HepG2 (cell line): ENCODE measurements around the gene CDC42EP1. TPM values are rescaled to one million over a fixed set of nuclear protein-coding genes. Genes with fewer than 3 reads are reported as not detected.

Experiments used
- CBX1 ChIP-seq: IDR thresholded peaks from one replicate; pipeline ENCODE4 v1.6.1; 2016; ENCODE audit warnings: antibody characterized with exemption, low read depth
- CHCHD3 ChIP-seq: sonication (generic); formaldehyde crosslinking; IDR thresholded peaks from 2 replicates; pipeline ENCODE4 v1.8.0; 2022; ENCODE audit warnings: mild to moderate bottlenecking, missing genetic modification reagents, moderate library complexity
- HOXA7 ChIP-seq: sonication (generic); formaldehyde crosslinking; IDR thresholded peaks from 2 replicates; pipeline ENCODE4 v1.8.1; 2022; ENCODE audit warnings: mild to moderate bottlenecking, missing genetic modification reagents, moderate library complexity
- JUNB ChIP-seq: sonication (generic); formaldehyde crosslinking; IDR thresholded peaks from 2 replicates; pipeline ENCODE4 v1.8.0; 2022; ENCODE audit warnings: missing genetic modification reagents, mild to moderate bottlenecking, borderline replicate concordance
- KDM2A ChIP-seq: sonication (generic); formaldehyde crosslinking; IDR thresholded peaks from 2 replicates; pipeline ENCODE4 v1.4.0; 2020; ENCODE audit warnings: low read depth, missing genetic modification reagents, borderline replicate concordance
- NFE2L1 ChIP-seq: sonication (generic); formaldehyde crosslinking; IDR thresholded peaks from 2 replicates; pipeline ENCODE4 v1.4.0; 2020; ENCODE audit warnings: missing genetic modification reagents, mild to moderate bottlenecking, borderline replicate concordance
- NFKB2 ChIP-seq: sonication (generic); formaldehyde crosslinking; IDR thresholded peaks from 2 replicates; pipeline ENCODE4 v1.4.0; 2020; ENCODE audit warnings: missing genetic modification reagents, borderline replicate concordance
- NR3C1 ChIP-seq: sonication (generic); formaldehyde crosslinking; IDR thresholded peaks from 2 replicates; pipeline ENCODE4 v1.4.0; 2020; ENCODE audit warnings: missing genetic modification reagents
- PRPF4 ChIP-seq: fragments of 200-400 bp; formaldehyde crosslinking; IDR thresholded peaks from 2 replicates; pipeline ENCODE4 v1.6.1; 2016; ENCODE audit warnings: low read length, low read depth; ENCODE audit not compliant: poor library complexity, severe bottlenecking
- REL ChIP-seq: sonication (generic); formaldehyde crosslinking; conservative IDR thresholded peaks from 2 replicates; pipeline ENCODE4 v1.8.0; 2022; ENCODE audit warnings: mild to moderate bottlenecking, missing genetic modification reagents, moderate library complexity
- TCF12 ChIP-seq, 2 experiments: fragments of 450-650 bp in 1 of 2; sonication (generic) in 1 of 2; formaldehyde crosslinking in 1 of 2; IDR thresholded peaks; 2 replicates each; pipeline versions ENCODE4 v1.6.1 to v1.8.0; 2017 to 2022; ENCODE audit warnings: antibody characterized with exemption in 1 of 2, mild to moderate bottlenecking in 1 of 2, missing genetic modification reagents in 1 of 2, moderate library complexity in 1 of 2
- ZEB1 ChIP-seq: IDR thresholded peaks from 2 replicates; pipeline ENCODE4 v1.6.1; 2012; ENCODE audit warnings: mild to moderate bottlenecking, low read depth, inconsistent platforms; ENCODE audit not compliant: insufficient replicate concordance
- ZFP1 ChIP-seq: IDR thresholded peaks from 2 replicates; pipeline ENCODE4 v1.6.1; 2016
- ZFYVE20 ChIP-seq: sonication (generic); formaldehyde crosslinking; IDR thresholded peaks from 2 replicates; pipeline ENCODE4 v1.8.0; 2023; ENCODE audit warnings: low read depth, mild to moderate bottlenecking, moderate library complexity, missing genetic modification reagents, borderline replicate concordance
- ZNF292 ChIP-seq: sonication (generic); formaldehyde crosslinking; IDR thresholded peaks from 2 replicates; pipeline ENCODE4 v1.8.1; 2022; ENCODE audit warnings: mild to moderate bottlenecking, low read depth, missing genetic modification reagents, borderline replicate concordance
- ZNF337 ChIP-seq: sonication (generic); formaldehyde crosslinking; IDR thresholded peaks from 2 replicates; pipeline ENCODE4 v1.5.1; 2020; ENCODE audit warnings: missing genetic modification reagents, low read depth, mild to moderate bottlenecking, borderline replicate concordance
- ZNF441 ChIP-seq: sonication (generic); formaldehyde crosslinking; IDR thresholded peaks from 2 replicates; pipeline ENCODE4 v1.7.0; 2021; ENCODE audit warnings: missing genetic modification reagents, borderline replicate concordance
- ZNF660 ChIP-seq: sonication (generic); formaldehyde crosslinking; IDR thresholded peaks from 2 replicates; pipeline ENCODE4 v1.5.1; 2020; ENCODE audit warnings: mild to moderate bottlenecking, low read depth, missing genetic modification reagents, borderline replicate concordance
- ZNF839 ChIP-seq: sonication (generic); formaldehyde crosslinking; IDR thresholded peaks from 2 replicates; pipeline ENCODE4 v1.4.0; 2020; ENCODE audit warnings: missing genetic modification reagents, mild to moderate bottlenecking, borderline replicate concordance
- ZNF879 ChIP-seq: sonication (generic); formaldehyde crosslinking; IDR thresholded peaks from 2 replicates; pipeline ENCODE4 v1.8.1; 2023; ENCODE audit warnings: missing genetic modification reagents
- polyA plus RNA-seq, 8 experiments: library from polyadenylated mRNA; depleted of rRNA in 3 of 8; stranded (reverse) in 7 of 8; unstranded in 1 of 8; fragments of >200 nt; fragmentation: Illumina TruSeq in 4 of 8; extraction: Trizol in 4 of 8; gene quantifications; 2 replicates each; pipeline versions ENCODE4 v1.2.1 to v1.2.3, GENCODE V29; 2011 to 2016; ENCODE audit warnings: low read depth in 4 of 8, missing spikeins in 1 of 8, mixed read lengths in 1 of 8; ENCODE audit not compliant: insufficient read depth in 1 of 8
- total RNA-seq, 5 experiments: library from RNA; depleted of rRNA; stranded (reverse); fragments of >200 nt; fragmentation: Illumina TruSeq; extraction: Trizol; gene quantifications; 2 replicates each; pipeline ENCODE4 v1.2.3, GENCODE V29; 2016; ENCODE audit warnings: low read depth in 1 of 5
- TF ChIP-seq, protein P1 (sequence below): sonication (generic); formaldehyde crosslinking; IDR thresholded peaks from 2 replicates; pipeline ENCODE4 v1.4.0; 2020; ENCODE audit warnings: missing genetic modification reagents
- TF ChIP-seq, protein P2 (sequence below): sonication (generic); formaldehyde crosslinking; IDR thresholded peaks from 2 replicates; pipeline ENCODE4 v1.4.0; 2020; ENCODE audit warnings: missing genetic modification reagents
- TF ChIP-seq, protein P3 (sequence below), 2 experiments: fragments of 450-650 bp in 1 of 2; sonication (generic) in 1 of 2; formaldehyde crosslinking; IDR thresholded peaks; 2 replicates each; pipeline versions ENCODE4 v1.5.0 to v1.8.0; 2020 to 2022; ENCODE audit warnings: mild to moderate bottlenecking in 1 of 2, missing genetic modification reagents in 1 of 2
- TF ChIP-seq, protein P4 (sequence below): sonication (generic); formaldehyde crosslinking; IDR thresholded peaks from 2 replicates; pipeline ENCODE4 v1.8.1; 2023; ENCODE audit warnings: mild to moderate bottlenecking, missing genetic modification reagents, borderline replicate concordance
- TF ChIP-seq, protein P5 (sequence below): sonication (generic); formaldehyde crosslinking; IDR thresholded peaks from 2 replicates; pipeline ENCODE4 v1.8.0; 2022; ENCODE audit warnings: missing genetic modification reagents, low read depth, mild to moderate bottlenecking, borderline replicate concordance

Gene CDC42EP1
- total and polyA plus RNA-seq, 2 of the 13 experiments (the other 11 are each of a cell fraction or from before 2014, with no cell fraction given), result 17.1 to 29.5 TPM

DNA sequence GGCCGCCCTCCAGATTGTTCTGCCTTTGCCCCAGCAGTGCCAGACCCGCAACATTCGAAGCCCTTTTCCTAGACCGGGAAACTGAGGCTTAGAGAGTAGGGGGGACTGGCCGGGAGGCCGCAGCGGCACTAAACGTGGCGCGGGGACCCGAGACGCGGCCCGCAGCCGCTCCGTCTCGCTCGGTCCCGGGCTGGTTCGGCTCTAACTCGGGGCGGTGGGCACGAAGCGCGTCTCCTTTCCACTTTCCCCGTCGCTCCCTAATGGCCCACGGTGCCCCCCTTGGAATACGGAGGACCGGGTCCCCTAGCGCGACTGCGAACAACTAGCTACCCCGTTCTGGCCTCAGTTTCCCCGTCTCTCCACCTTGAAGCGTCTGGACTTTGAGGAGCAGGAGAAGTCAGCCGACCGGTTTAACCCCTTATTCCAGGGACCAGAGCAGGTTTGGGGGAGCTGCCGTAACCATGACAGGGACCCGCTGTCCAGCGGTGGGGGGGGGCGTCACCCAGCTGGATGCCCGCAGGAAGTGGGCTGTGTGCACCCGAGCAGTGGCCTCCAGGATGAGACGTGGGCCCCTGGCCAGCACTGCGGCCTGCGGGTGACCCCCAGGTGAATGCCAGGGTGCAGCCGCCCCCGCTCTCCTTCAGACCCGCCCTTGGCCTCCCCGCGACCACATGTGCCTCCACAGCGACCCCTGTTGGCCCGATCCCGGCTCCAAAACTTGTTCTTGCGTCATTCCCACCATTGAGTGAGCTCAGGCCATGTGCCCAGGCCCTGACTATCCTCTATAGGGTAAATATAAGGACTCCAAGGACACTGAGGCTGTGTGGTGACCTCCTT lies 1.1 kb downstream of the CDC42EP1 start (continued):
- TF ChIP-seq, protein P1, sequence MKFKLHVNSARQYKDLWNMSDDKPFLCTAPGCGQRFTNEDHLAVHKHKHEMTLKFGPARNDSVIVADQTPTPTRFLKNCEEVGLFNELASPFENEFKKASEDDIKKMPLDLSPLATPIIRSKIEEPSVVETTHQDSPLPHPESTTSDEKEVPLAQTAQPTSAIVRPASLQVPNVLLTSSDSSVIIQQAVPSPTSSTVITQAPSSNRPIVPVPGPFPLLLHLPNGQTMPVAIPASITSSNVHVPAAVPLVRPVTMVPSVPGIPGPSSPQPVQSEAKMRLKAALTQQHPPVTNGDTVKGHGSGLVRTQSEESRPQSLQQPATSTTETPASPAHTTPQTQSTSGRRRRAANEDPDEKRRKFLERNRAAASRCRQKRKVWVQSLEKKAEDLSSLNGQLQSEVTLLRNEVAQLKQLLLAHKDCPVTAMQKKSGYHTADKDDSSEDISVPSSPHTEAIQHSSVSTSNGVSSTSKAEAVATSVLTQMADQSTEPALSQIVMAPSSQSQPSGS (CRISPR knock-in tag), result peak; percentile 98
- TF ChIP-seq KDM2A (CRISPR knock-in tag) (peak; percentile 89; the same call in 1 of the 2 replicates), ZNF441 (CRISPR knock-in tag) (no peak), ZEB1 (peak; percentile 45), ZFP1 (CRISPR knock-in tag) (no peak; the same call in 1 of the 2 replicates), CHCHD3 (CRISPR knock-in tag) (no peak), TCF12 (IDR thresholded peaks at IDR 0.05) (no peak), TCF12 (CRISPR knock-in tag; IDR thresholded peaks at IDR 0.05) (peak; percentile 86), NFE2L1 (no peak), NFKB2 (CRISPR knock-in tag) (peak; percentile 76; the same call in 1 of the 2 replicates), ZNF337 (CRISPR knock-in tag) (no peak), ZNF292 (CRISPR knock-in tag) (no peak), REL (CRISPR knock-in tag) (no peak), ZFYVE20 (CRISPR knock-in tag) (no peak), NR3C1 (CRISPR knock-in tag) (no peak), HOXA7 (CRISPR knock-in tag) (no peak; the same call in 1 of the 2 replicates), CBX1 (peak; percentile 59), PRPF4 (no peak), ZNF660 (no peak), JUNB (CRISPR knock-in tag) (no peak), ZNF879 (CRISPR knock-in tag) (0 out of 2 replicates have a peak, but pooled peaks have one; percentile 23), ZNF839 (CRISPR knock-in tag) (no peak)
- TF ChIP-seq, protein P2, sequence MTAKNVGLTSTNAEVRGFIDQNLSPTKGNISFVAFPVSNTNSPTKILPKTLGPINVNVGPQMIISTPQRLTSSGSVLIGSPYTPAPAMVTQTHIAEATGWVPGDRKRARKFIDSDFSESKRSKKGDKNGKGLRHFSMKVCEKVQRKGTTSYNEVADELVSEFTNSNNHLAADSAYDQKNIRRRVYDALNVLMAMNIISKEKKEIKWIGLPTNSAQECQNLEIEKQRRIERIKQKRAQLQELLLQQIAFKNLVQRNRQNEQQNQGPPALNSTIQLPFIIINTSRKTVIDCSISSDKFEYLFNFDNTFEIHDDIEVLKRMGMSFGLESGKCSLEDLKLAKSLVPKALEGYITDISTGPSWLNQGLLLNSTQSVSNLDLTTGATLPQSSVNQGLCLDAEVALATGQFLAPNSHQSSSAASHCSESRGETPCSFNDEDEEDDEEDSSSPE, result peak; percentile 86
- TF ChIP-seq, protein P3, sequence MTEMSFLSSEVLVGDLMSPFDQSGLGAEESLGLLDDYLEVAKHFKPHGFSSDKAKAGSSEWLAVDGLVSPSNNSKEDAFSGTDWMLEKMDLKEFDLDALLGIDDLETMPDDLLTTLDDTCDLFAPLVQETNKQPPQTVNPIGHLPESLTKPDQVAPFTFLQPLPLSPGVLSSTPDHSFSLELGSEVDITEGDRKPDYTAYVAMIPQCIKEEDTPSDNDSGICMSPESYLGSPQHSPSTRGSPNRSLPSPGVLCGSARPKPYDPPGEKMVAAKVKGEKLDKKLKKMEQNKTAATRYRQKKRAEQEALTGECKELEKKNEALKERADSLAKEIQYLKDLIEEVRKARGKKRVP (CRISPR knock-in tag; IDR thresholded peaks at IDR 0.05), result peak; percentile 79 to 99; a peak in 3 of 4 replicates
- TF ChIP-seq, protein P4, sequence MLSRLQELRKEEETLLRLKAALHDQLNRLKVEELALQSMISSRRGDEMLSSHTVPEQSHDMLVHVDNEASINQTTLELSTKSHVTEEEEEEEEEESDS (CRISPR knock-in tag), result 0 out of 2 replicates have a peak, but pooled peaks have one; percentile 38
- TF ChIP-seq, protein P5, sequence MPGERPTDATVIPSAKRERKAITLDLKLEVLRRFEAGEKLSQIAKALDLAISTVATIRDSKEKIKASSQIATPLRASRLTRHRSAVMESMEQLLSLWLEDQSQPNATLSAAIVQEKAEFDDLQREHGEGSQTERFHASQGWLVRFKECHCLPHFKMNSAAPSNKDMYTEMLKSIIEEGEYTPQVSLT (CRISPR knock-in tag), result no peak
